GM12878 (cell line): ENCODE measurements around the gene EVC. TPM values are rescaled to one million over a fixed set of nuclear protein-coding genes. Genes with fewer than 3 reads are reported as not detected.

ENCODE experiments used
- ATAC-seq: fragments of 200-7000 bp; cut with Tn5 transposase; 3 replicates; pipeline ENCODE4 v1.9.1; 2020; ENCODE audit warnings: mild to moderate bottlenecking, moderate library complexity
- BruUV-seq: library from RNA; stranded (reverse); fragments of 400-500 nt; replicated peaks from 2 replicates; lab custom pipeline; 2021; lab: Mats Ljungman, UMichigan
- CTCF ChIA-PET: fragments of 300-600 bp; sonication (Branson Sonifier 250); formaldehyde crosslinking; extraction: SDS; loops from one replicate; lab custom pipeline; 2021; ENCODE audit warnings: inconsistent platforms; lab: Yijun Ruan, JAX
- POLR2A ChIA-PET: fragments of 350-600 bp; formaldehyde crosslinking; extraction: SDS; loops from one replicate; lab custom pipeline; 2021; ENCODE audit warnings: inconsistent platforms; lab: Charles Lee
- RAD21 ChIA-PET: fragments of 300-600 bp; sonication (Branson Sonifier 250); formaldehyde crosslinking; loops from one replicate; lab custom pipeline; 2023; ENCODE audit warnings: antibody characterized with exemption; ENCODE audit not compliant: unreplicated experiment; lab: Charles Lee
- SMC1A ChIA-PET: fragments of 300-600 bp; sonication (Branson Sonifier 250); formaldehyde crosslinking; loops from one replicate; lab custom pipeline; 2023; ENCODE audit not compliant: unreplicated experiment, uncharacterized antibody; lab: Charles Lee
- DNase-seq: peaks from one replicate; pipeline ENCODE4 v3.0.0-alpha.2; 2011; ENCODE audit warnings: low read depth, low spot score
- FAIRE-seq: peaks from 3 replicates; lab custom pipeline; 2011; peaks lifted over from hg19 to GRCh38; lab: Jason Lieb, UNC
- H2AFZ ChIP-seq: 2 replicates; pipeline ENCODE4 v1.6.0; 2011; ENCODE audit warnings: low read depth, low read length, control low read depth; ENCODE audit not compliant: control insufficient read depth
- H3K27ac ChIP-seq: 2 replicates; pipeline ENCODE4 v1.5.1; 2011; ENCODE audit warnings: control low read depth; ENCODE audit not compliant: control insufficient read depth, insufficient read depth
- H3K27me3 ChIP-seq, 2 experiments: replicated peaks in 1 of 2; 2 replicates each; pipeline versions ENCODE4 v1.6.0 to v1.6.1; 2011; ENCODE audit warnings: low read length in 1 of 2; ENCODE audit not compliant: control insufficient read depth in 2 of 2, insufficient read depth in 2 of 2
- H3K36me3 ChIP-seq, 2 experiments: 2 replicates each; pipeline ENCODE4 v1.5.1; 2011; ENCODE audit warnings: low read length in 1 of 2; ENCODE audit not compliant: control insufficient read depth in 2 of 2, insufficient read depth in 2 of 2
- H3K4me1 ChIP-seq: 2 replicates; pipeline ENCODE4 v1.6.1; 2011; ENCODE audit warnings: mild to moderate bottlenecking, low read length, moderate library complexity, mixed read lengths; ENCODE audit not compliant: control insufficient read depth, insufficient read depth
- H3K4me2 ChIP-seq: 2 replicates; pipeline ENCODE4 v1.6.0; 2011; ENCODE audit warnings: control low read depth; ENCODE audit not compliant: control insufficient read depth, insufficient read depth
- H3K4me3 ChIP-seq: fragments of 200-600 bp; sonication (generic); 2 replicates; pipeline ENCODE4 v1.5.1; 2016
- H3K79me2 ChIP-seq: 2 replicates; pipeline ENCODE4 v1.6.0; 2011; ENCODE audit warnings: low read length; ENCODE audit not compliant: control insufficient read depth, insufficient read depth
- H3K9ac ChIP-seq: 2 replicates; pipeline ENCODE4 v1.8.0; 2011; ENCODE audit warnings: low read length, control low read depth, mixed read lengths; ENCODE audit not compliant: control insufficient read depth, insufficient read depth
- H3K9me3 ChIP-seq: replicated peaks from 3 replicates; pipeline ENCODE4 v1.5.1; 2011; ENCODE audit warnings: mild to moderate bottlenecking, low read length; ENCODE audit not compliant: control insufficient read depth, insufficient read depth
- H4K20me1 ChIP-seq: 2 replicates; pipeline ENCODE4 v1.6.0; 2011; ENCODE audit not compliant: control insufficient read depth, insufficient read depth
- ATF7 ChIP-seq: fragments of 450-650 bp; IDR thresholded peaks from 2 replicates; pipeline ENCODE4 v1.6.1; 2016; ENCODE audit warnings: low read depth, mild to moderate bottlenecking
- EGR1 ChIP-seq, 2 experiments: IDR thresholded peaks; 1 replicate in 1 of 2; 2 replicates in 1 of 2; pipeline ENCODE4 v1.6.1; 2011 to 2012; ENCODE audit warnings: low read depth in 2 of 2, low read length in 2 of 2, borderline replicate concordance in 1 of 2, mild to moderate bottlenecking in 1 of 2, moderate library complexity in 1 of 2
- EP300 ChIP-seq, 2 experiments: fragments of 150-350 bp in 1 of 2; IDR thresholded peaks; 2 replicates each; pipeline ENCODE4 v1.6.1; 2011 to 2012; ENCODE audit warnings: low read depth in 2 of 2, low read length in 2 of 2, borderline replicate concordance in 1 of 2, improper control_type of control experiment in 1 of 2, inconsistent platforms in 1 of 2; ENCODE audit not compliant: control insufficient read depth in 1 of 2
- KAT2A ChIP-seq: conservative IDR thresholded peaks from 2 replicates; pipeline ENCODE4 v1.6.1; 2011; ENCODE audit warnings: low read depth, low read length; ENCODE audit not compliant: control insufficient read depth
- PAX5 ChIP-seq: IDR thresholded peaks from 2 replicates; pipeline ENCODE4 v1.6.1; 2011; ENCODE audit warnings: low read depth, low read length, borderline replicate concordance
- RAD21 ChIP-seq: IDR thresholded peaks from 2 replicates; pipeline ENCODE4 v1.6.1; 2011; ENCODE audit warnings: mild to moderate bottlenecking, low read depth, low read length, moderate library complexity; ENCODE audit not compliant: insufficient read depth
- RUNX3 ChIP-seq: IDR thresholded peaks from 2 replicates; pipeline ENCODE4 v1.6.1; 2012; ENCODE audit warnings: low read length, inconsistent platforms
- SMARCA5 ChIP-seq: fragments of 450-650 bp; IDR thresholded peaks from 2 replicates; pipeline ENCODE4 v1.6.1; 2017; ENCODE audit warnings: mild to moderate bottlenecking
- TCF3 ChIP-seq: IDR thresholded peaks from 2 replicates; pipeline ENCODE4 v1.6.1; 2012; ENCODE audit warnings: low read depth, mild to moderate bottlenecking, low read length, borderline replicate concordance; ENCODE audit not compliant: insufficient read depth
- ZBED1 ChIP-seq: IDR thresholded peaks from 2 replicates; pipeline ENCODE4 v1.6.1; 2016; ENCODE audit warnings: borderline replicate concordance
- ZBTB40 ChIP-seq: fragments of 450-650 bp; IDR thresholded peaks from 2 replicates; pipeline ENCODE4 v1.6.1; 2016; ENCODE audit warnings: mild to moderate bottlenecking, moderate library complexity, borderline replicate concordance
- WGBS: methylation state at CpG from one replicate; pipeline ENCODE4 v1.1.6; 2016; ENCODE audit warnings: low lambda C conversion rate; ENCODE audit not compliant: insufficient replicate concordance, insufficient coverage; ENCODE audit errors: missing lambda C conversion rate; 5-methylcytosine and 5-hydroxymethylcytosine counted together
- in situ Hi-C: fragments of 300-500 bp; cut with MboI; formaldehyde crosslinking; loops from 9 replicates; pipeline ENCODE4 v1.14.3; 2018; ENCODE audit warnings: mixed read lengths
- intact Hi-C: fragments of 100-400 bp; cut with micrococcal nuclease; formaldehyde crosslinking; loops from one replicate; pipeline ENCODE4 v1.14.2; 2022; ENCODE audit not compliant: unreplicated experiment
- polyA plus RNA-seq, 11 experiments: library from polyadenylated mRNA; depleted of rRNA in 4 of 11; unstranded in 6 of 11; stranded (reverse) in 5 of 11; fragments of >200 nt; fragmentation: Nextera tagmentation in 4 of 11; fragmentation: Illumina TruSeq in 1 of 11; extraction: Ambion mirVana in 4 of 11; extraction: Trizol in 1 of 11; gene quantifications; 1 replicate in 1 of 11; 2 replicates in 10 of 11; pipeline versions ENCODE4 v1.2.1 to v1.2.3, GENCODE V29; 2011 to 2016; ENCODE audit warnings: inconsistent platforms in 2 of 11, missing spikeins in 2 of 11, low read depth in 1 of 11
- total RNA-seq, 4 experiments: library from RNA; depleted of rRNA in 3 of 4; stranded (reverse); fragments of >200 nt in 3 of 4; fragmentation: Illumina TruSeq in 1 of 4; extraction: Trizol in 1 of 4; gene quantifications; 2 replicates each; pipeline versions ENCODE4 v1.2.1 to v1.2.3, GENCODE V29; 2013 to 2021
- TF ChIP-seq, protein P1 (sequence below): IDR thresholded peaks from 2 replicates; pipeline ENCODE4 v1.6.1; 2012; ENCODE audit warnings: low read length, inconsistent platforms

Gene EVC
- total and polyA plus RNA-seq, 10 of the 15 experiments (the other 5 are each of a cell fraction or from before 2014, with no cell fraction given) = 0.87 to 55.9 (median 15.6) TPM

GRCh38 chr4:5712517-5712916 is 1.5 kb downstream of the EVC start:
- peak; percentile 76 for FAIRE-seq
- BruUV-seq = no TSS peak
- SMC1A ChIA-PET = interaction anchor here (1.0 kb wide), 1 partner anchor 38 kb away, joined by 3 read pairs; no protein-coding TSS in a partner anchor
- peak; percentile 55 for ATAC-seq
- in situ Hi-C loops (no loop called here), intact Hi-C loops (loop anchor here (10.0 kb wide), 2 partner anchors 318 to 472 kb away; no protein-coding TSS in a partner anchor)
- H3K27ac ChIP-seq = peak overlapping the region; percentile 78
- peak overlapping the region; percentile 72 for H3K4me3 ChIP-seq
- H3K4me1 ChIP-seq = peaks cover 3% of the 10 kb centered on the region; the same call in 1 of the 2 replicates
- peak overlapping the region; percentile 73 for H3K4me2 ChIP-seq
- H3K79me2 ChIP-seq = peaks cover 26% of the 10 kb centered on the region
- H3K36me3 ChIP-seq = no peaks in the 10 kb centered on the region
- H3K27me3 ChIP-seq = no peaks in the 10 kb centered on the region
- DNase-seq = peak; percentile 74
- H2AFZ ChIP-seq = no peak overlapping the region; the same call in 1 of the 2 replicates
- no peaks in the 10 kb centered on the region for H4K20me1 ChIP-seq
- POLR2A ChIA-PET = no interaction called here
- WGBS = 44% methylated on average over 7 of the region's 7 CpGs
- CTCF ChIA-PET = interaction anchor here (0.5 kb wide), 1 partner anchor 920 kb away, joined by 4 read pairs; no protein-coding TSS in a partner anchor
- RAD21 ChIA-PET = interaction anchor here (0.6 to 1.3 kb wide), 2 partner anchors 8 to 312 kb away, joined by 3 to 6 read pairs; no protein-coding TSS in a partner anchor
- H3K9me3 ChIP-seq = peaks cover 4% of the 10 kb centered on the region; the same call in 2 of the 3 replicates
- peak overlapping the region; percentile 56; the same call in 1 of the 2 replicates for H3K9ac ChIP-seq
- TF ChIP-seq KAT2A = no peak
- peak in 1 of 2 experiments; percentile 46; a peak in 2 of 4 replicates for TF ChIP-seq EP300 (IDR thresholded peaks at IDR 0.05; ENCODE audit: borderline replicate concordance in 1 of 2, control insufficient read depth in 1 of 2, low read depth in 2 of 2, low read length in 2 of 2)
- peak; percentile 79 for TF ChIP-seq ATF7
- TF ChIP-seq TCF3 = 0 out of 2 replicates have a peak, but pooled peaks have one; percentile 32
- TF ChIP-seq ZBED1 = peak; percentile 89; the same call in 1 of the 2 replicates
- TF ChIP-seq EGR1 (IDR thresholded peaks at IDR 0.05; ENCODE audit: borderline replicate concordance in 1 of 2, low read depth in 2 of 2, low read length in 2 of 2) = peak in 1 of 2 experiments; percentile 16; a peak in 1 of 3 replicates
- TF ChIP-seq, protein P1, sequence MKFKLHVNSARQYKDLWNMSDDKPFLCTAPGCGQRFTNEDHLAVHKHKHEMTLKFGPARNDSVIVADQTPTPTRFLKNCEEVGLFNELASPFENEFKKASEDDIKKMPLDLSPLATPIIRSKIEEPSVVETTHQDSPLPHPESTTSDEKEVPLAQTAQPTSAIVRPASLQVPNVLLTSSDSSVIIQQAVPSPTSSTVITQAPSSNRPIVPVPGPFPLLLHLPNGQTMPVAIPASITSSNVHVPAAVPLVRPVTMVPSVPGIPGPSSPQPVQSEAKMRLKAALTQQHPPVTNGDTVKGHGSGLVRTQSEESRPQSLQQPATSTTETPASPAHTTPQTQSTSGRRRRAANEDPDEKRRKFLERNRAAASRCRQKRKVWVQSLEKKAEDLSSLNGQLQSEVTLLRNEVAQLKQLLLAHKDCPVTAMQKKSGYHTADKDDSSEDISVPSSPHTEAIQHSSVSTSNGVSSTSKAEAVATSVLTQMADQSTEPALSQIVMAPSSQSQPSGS = peak; percentile 80
- no peak for TF ChIP-seq ZBTB40
- peak; percentile 45; the same call in 1 of the 2 replicates for TF ChIP-seq PAX5
- TF ChIP-seq RUNX3 = peak; percentile 97
- TF ChIP-seq SMARCA5 = no peak
- TF ChIP-seq RAD21 = peak; percentile 14; the same call in 1 of the 2 replicates
